Lung (tissue), 12 donors: ENCODE results near the gene NSF. TPM values are rescaled to one million over a fixed set of nuclear protein-coding genes. Genes with fewer than 3 reads are reported as not detected.

ENCODE experiments used
- ATAC-seq: fragments of 200-7000 bp; cut with Tn5 transposase; one replicate; pipeline ENCODE4 v1.9.1; 2020; ENCODE audit warnings: moderate number of reproducible peaks; ENCODE audit not compliant: insufficient read depth, low FRiP score
- DNase-seq, 3 donors: peaks; one replicate each; pipeline ENCODE4 v3.0.0-alpha.2; 2013 to 2017
- H3K27ac ChIP-seq, 2 donors: one replicate each; pipeline ENCODE4 v1.5.1; 2013; ENCODE audit warnings: mild to moderate bottlenecking in 2 of 2, moderate library complexity in 2 of 2, control low read depth in 1 of 2, inconsistent platforms in 1 of 2, low read depth in 1 of 2, low read length in 1 of 2
- H3K27me3 ChIP-seq, 3 donors: one replicate each; pipeline ENCODE4 v1.5.1; 2013; ENCODE audit warnings: low read length in 2 of 3; ENCODE audit not compliant: control insufficient read depth in 3 of 3, insufficient read depth in 3 of 3
- H3K36me3 ChIP-seq, 4 donors: one replicate each; pipeline ENCODE4 v1.5.1; 2013; ENCODE audit warnings: low read length in 4 of 4, mild to moderate bottlenecking in 1 of 4, moderate library complexity in 1 of 4; ENCODE audit not compliant: control insufficient read depth in 4 of 4, insufficient read depth in 4 of 4
- H3K4me1 ChIP-seq, 5 donors: one replicate each; pipeline ENCODE4 v1.5.1; 2013; ENCODE audit warnings: low read length in 5 of 5, mild to moderate bottlenecking in 2 of 5, moderate library complexity in 1 of 5; ENCODE audit not compliant: control insufficient read depth in 5 of 5, insufficient read depth in 5 of 5
- H3K4me3 ChIP-seq: one replicate; pipeline ENCODE4 v1.5.1; 2013; ENCODE audit warnings: mild to moderate bottlenecking, control low read depth, moderate library complexity
- H3K9ac ChIP-seq, 2 donors: one replicate each; pipeline ENCODE4 v1.5.1; 2013; ENCODE audit warnings: low read length in 2 of 2, control low read depth in 1 of 2; ENCODE audit not compliant: insufficient read depth in 1 of 2
- H3K9me3 ChIP-seq, 4 donors: one replicate each; pipeline ENCODE4 v1.5.1; 2013; ENCODE audit warnings: low read length in 3 of 4, mild to moderate bottlenecking in 1 of 4, moderate library complexity in 1 of 4; ENCODE audit not compliant: control insufficient read depth in 4 of 4, insufficient read depth in 3 of 4
- WGBS, 2 donors: extraction: QIAGEN DNeasy Blood & Tissue Kit; methylation state at CpG; one replicate each; pipeline ENCODE4 v1.1.7; 2013; 5-methylcytosine and 5-hydroxymethylcytosine counted together
- polyA plus RNA-seq, 2 donors: library from polyadenylated mRNA; stranded (reverse); fragments of 200-250 nt; gene quantifications; one replicate each; pipeline ENCODE4 v1.2.1, GENCODE V29; 2013
- total RNA-seq, 2 donors: library from RNA; depleted of rRNA in 1 of 2; stranded (reverse); fragments of >200 nt in 1 of 2; gene quantifications; one replicate each; pipeline ENCODE4 v1.2.1, GENCODE V29; 2014 to 2021
- TF ChIP-seq, protein P1 (sequence below): IDR thresholded peaks from 2 replicates; pipeline ENCODE4 v1.5.1; 2012; ENCODE audit warnings: mild to moderate bottlenecking; ENCODE audit errors: control extremely low read depth, extremely low read depth
- donor health status: control.
- donor health status: control.
- donor health status: Bipolar disorder and iron deficiency.
- donor health status: healthy.
- donor health status: DM: yes; HTN: yes; CAD: no.

NSF gene
- total and polyA plus RNA-seq, 4 donors, result 7.3 to 41.9 (median 27.0) TPM

GRCh38 chr17:46777943-46778915, 187.8 kb downstream of the NSF start:
- H3K9ac ChIP-seq, result no peak overlapping the region
- WGBS, 2 donors, result 69 to 76% methylated on average over 23 of the region's 23 CpGs
- no peak overlapping the region for H3K4me3 ChIP-seq
- H3K9me3 ChIP-seq, result peaks cover 0 to 2% (median 0%) of the 10 kb centered on the region in 4 donors
- no peak overlapping the region for H3K27ac ChIP-seq
- ATAC-seq, result no peak
- no peaks in the 10 kb centered on the region for H3K36me3 ChIP-seq
- DNase-seq, result no peak
- H3K27me3 ChIP-seq, result peaks cover 0 to 6% (median 0%) of the 10 kb centered on the region in 3 donors
- TF ChIP-seq, protein P1, sequence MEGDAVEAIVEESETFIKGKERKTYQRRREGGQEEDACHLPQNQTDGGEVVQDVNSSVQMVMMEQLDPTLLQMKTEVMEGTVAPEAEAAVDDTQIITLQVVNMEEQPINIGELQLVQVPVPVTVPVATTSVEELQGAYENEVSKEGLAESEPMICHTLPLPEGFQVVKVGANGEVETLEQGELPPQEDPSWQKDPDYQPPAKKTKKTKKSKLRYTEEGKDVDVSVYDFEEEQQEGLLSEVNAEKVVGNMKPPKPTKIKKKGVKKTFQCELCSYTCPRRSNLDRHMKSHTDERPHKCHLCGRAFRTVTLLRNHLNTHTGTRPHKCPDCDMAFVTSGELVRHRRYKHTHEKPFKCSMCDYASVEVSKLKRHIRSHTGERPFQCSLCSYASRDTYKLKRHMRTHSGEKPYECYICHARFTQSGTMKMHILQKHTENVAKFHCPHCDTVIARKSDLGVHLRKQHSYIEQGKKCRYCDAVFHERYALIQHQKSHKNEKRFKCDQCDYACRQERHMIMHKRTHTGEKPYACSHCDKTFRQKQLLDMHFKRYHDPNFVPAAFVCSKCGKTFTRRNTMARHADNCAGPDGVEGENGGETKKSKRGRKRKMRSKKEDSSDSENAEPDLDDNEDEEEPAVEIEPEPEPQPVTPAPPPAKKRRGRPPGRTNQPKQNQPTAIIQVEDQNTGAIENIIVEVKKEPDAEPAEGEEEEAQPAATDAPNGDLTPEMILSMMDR, result no peak
- no peaks in the 10 kb centered on the region for H3K4me1 ChIP-seq

GRCh38 chr17:46780003-46780373, 189.5 kb downstream of the NSF start:
- Histone ChIP-seq H3K9ac (no peak overlapping the region), H3K9me3 (peaks cover 0 to 2% (median 0%) of the 10 kb centered on the region in 4 donors), H3K27me3 (peaks cover 0 to 6% (median 0%) of the 10 kb centered on the region in 3 donors), H3K4me3 (no peak overlapping the region), H3K4me1 (no peaks in the 10 kb centered on the region), H3K27ac (no peak overlapping the region), H3K36me3 (no peaks in the 10 kb centered on the region)
- TF ChIP-seq, protein P1, result no peak
- ATAC-seq, result no peak
- DNase-seq, result no peak
- 93 to 96% methylated on average over 5 of the region's 5 CpGs for whole genome bisulfite sequencing, 2 donors

GRCh38 chr17:46782250-46782953, 191.9 kb downstream of the NSF start:
- ATAC-seq (no peak), DNase-seq (no peak)
- Histone ChIP-seq H3K4me3 (no peak overlapping the region), H3K27me3 (peaks cover 0 to 6% (median 0%) of the 10 kb centered on the region in 3 donors), H3K27ac (no peak overlapping the region), H3K4me1 (no peaks in the 10 kb centered on the region), H3K9ac (no peak overlapping the region), H3K9me3 (peaks cover 0 to 2% (median 0%) of the 10 kb centered on the region in 4 donors), H3K36me3 (no peaks in the 10 kb centered on the region)
- 71 to 74% methylated on average over 9 of the region's 9 CpGs for WGBS, 2 donors
- TF ChIP-seq, protein P1, result peak; percentile 18
